H1 (cell line): Measurements from ENCODE around the gene GCKR. TPM values are rescaled to one million over a fixed set of nuclear protein-coding genes. Genes with fewer than 3 reads are reported as not detected.

Experiments used
- KDM4A ChIP-seq: IDR thresholded peaks from one replicate; pipeline ENCODE4 v1.7.1; 2012; ENCODE audit warnings: low read depth, mild to moderate bottlenecking, moderate library complexity, low read length, inconsistent platforms; ENCODE audit not compliant: severe bottlenecking
- SRF ChIP-seq: IDR thresholded peaks from 2 replicates; pipeline ENCODE4 v1.6.1; 2011; ENCODE audit warnings: mild to moderate bottlenecking, low read depth, low read length, moderate library complexity
- polyA plus RNA-seq, 7 experiments: library from polyadenylated mRNA; depleted of rRNA in 3 of 7; stranded (reverse) in 5 of 7; unstranded in 2 of 7; fragments of >200 nt in 5 of 7; fragments of 200-250 nt in 2 of 7; gene quantifications; 1 replicate in 5 of 7; 2 replicates in 1 of 7; 4 replicates in 1 of 7; pipeline versions ENCODE4 v1.2.1 to v1.2.3, GENCODE V29; 2011 to 2013; ENCODE audit warnings: missing spikeins in 2 of 7, mixed read lengths in 2 of 7
- total RNA-seq: library from RNA; stranded (reverse); fragmentation: NEBNext Ultra II Directional; extraction: Animal tissue kit (Norgen Biotek cat#: 25700); gene quantifications from 2 replicates; pipeline ENCODE4 v1.2.1, GENCODE V29; 2021

GCKR gene
- total and polyA plus RNA-seq, 2 of the 8 experiments (the other 6 are each of a cell fraction or from before 2014, with no cell fraction given): 0.30 to 1.2 TPM

GRCh38 chr2:27518113-27518781 is 21.6 kb downstream of the GCKR start (continued):
- TF ChIP-seq SRF (no peak), KDM4A (no peak)
